HepG2 (cell line): Measurements from ENCODE around the gene SUPT6H. TPM values are rescaled to one million over a fixed set of nuclear protein-coding genes. Genes with fewer than 3 reads are reported as not detected.

Source experiments
- CERS6 ChIP-seq: sonication (generic); formaldehyde crosslinking; IDR thresholded peaks from 2 replicates; pipeline ENCODE4 v1.5.0; 2020; ENCODE audit warnings: missing genetic modification reagents
- CHD4 ChIP-seq: fragments of 200-600 bp; sonication (generic); IDR thresholded peaks from 2 replicates; pipeline ENCODE4 v1.7.0; 2017; ENCODE audit warnings: mild to moderate bottlenecking, low read length, borderline replicate concordance
- FIP1L1 ChIP-seq: fragments of 200-400 bp; formaldehyde crosslinking; IDR thresholded peaks from 2 replicates; pipeline ENCODE4 v1.6.1; 2018; ENCODE audit warnings: low read depth, mild to moderate bottlenecking, low read length, moderate library complexity, borderline replicate concordance; ENCODE audit not compliant: insufficient read depth
- KAT7 ChIP-seq: IDR thresholded peaks from 2 replicates; pipeline ENCODE4 v1.6.1; 2018; ENCODE audit warnings: borderline replicate concordance, missing compliant biosample characterization
- KDM2A ChIP-seq: sonication (generic); formaldehyde crosslinking; IDR thresholded peaks from 2 replicates; pipeline ENCODE4 v1.4.0; 2020; ENCODE audit warnings: low read depth, missing genetic modification reagents, borderline replicate concordance
- MXD3 ChIP-seq: IDR thresholded peaks from 2 replicates; pipeline ENCODE4 v1.6.1; 2016; ENCODE audit warnings: mild to moderate bottlenecking, missing biosample characterization, missing genetic modification reagents
- NFIC ChIP-seq: IDR thresholded peaks from 2 replicates; pipeline ENCODE4 v1.6.1; 2012; ENCODE audit warnings: mild to moderate bottlenecking, low read length, inconsistent platforms
- NR3C1 ChIP-seq: sonication (generic); formaldehyde crosslinking; IDR thresholded peaks from 2 replicates; pipeline ENCODE4 v1.4.0; 2020; ENCODE audit warnings: missing genetic modification reagents
- SP2 ChIP-seq: sonication (generic); formaldehyde crosslinking; IDR thresholded peaks from 2 replicates; pipeline ENCODE4 v1.5.1; 2020; ENCODE audit warnings: mild to moderate bottlenecking, missing genetic modification reagents
- STAT5B ChIP-seq: sonication (generic); formaldehyde crosslinking; IDR thresholded peaks from 2 replicates; pipeline ENCODE4 v1.4.0; 2020; ENCODE audit warnings: missing genetic modification reagents
- TAF1 ChIP-seq: sonication (generic); formaldehyde crosslinking; IDR thresholded peaks from 2 replicates; pipeline ENCODE4 v1.4.0; 2020; ENCODE audit warnings: missing genetic modification reagents
- ZFY ChIP-seq: sonication (generic); formaldehyde crosslinking; IDR thresholded peaks from 2 replicates; pipeline ENCODE4 v1.4.0; 2020; ENCODE audit warnings: missing genetic modification reagents
- ZHX1 ChIP-seq: sonication (generic); formaldehyde crosslinking; IDR thresholded peaks from 2 replicates; pipeline ENCODE4 v1.8.1; 2022; ENCODE audit warnings: low read depth, mild to moderate bottlenecking, missing genetic modification reagents
- ZIK1 ChIP-seq: sonication (generic); formaldehyde crosslinking; IDR thresholded peaks from 2 replicates; pipeline ENCODE4 v1.5.0; 2020; ENCODE audit warnings: mild to moderate bottlenecking, low read depth, missing genetic modification reagents, borderline replicate concordance
- ZKSCAN5 ChIP-seq: sonication (generic); formaldehyde crosslinking; IDR thresholded peaks from 2 replicates; pipeline ENCODE4 v1.5.1; 2020; ENCODE audit warnings: mild to moderate bottlenecking, missing genetic modification reagents
- ZNF362 ChIP-seq: sonication (generic); formaldehyde crosslinking; IDR thresholded peaks from 2 replicates; pipeline ENCODE4 v1.4.0; 2020; ENCODE audit warnings: missing genetic modification reagents, mild to moderate bottlenecking, borderline replicate concordance
- ZNF513 ChIP-seq: sonication (generic); formaldehyde crosslinking; conservative IDR thresholded peaks from 2 replicates; pipeline ENCODE4 v1.5.0; 2020; ENCODE audit warnings: missing genetic modification reagents
- ZNF597 ChIP-seq: sonication (generic); formaldehyde crosslinking; IDR thresholded peaks from 2 replicates; pipeline ENCODE4 v1.5.0; 2020; ENCODE audit warnings: missing genetic modification reagents
- ZNF615 ChIP-seq: sonication (generic); formaldehyde crosslinking; IDR thresholded peaks from 2 replicates; pipeline ENCODE4 v1.5.0; 2020; ENCODE audit warnings: mild to moderate bottlenecking, missing genetic modification reagents, borderline replicate concordance
- ZNF816 ChIP-seq: sonication (generic); formaldehyde crosslinking; IDR thresholded peaks from 2 replicates; pipeline ENCODE4 v1.8.0; 2022; ENCODE audit warnings: missing genetic modification reagents, mild to moderate bottlenecking, borderline replicate concordance
- ZNF839 ChIP-seq: sonication (generic); formaldehyde crosslinking; IDR thresholded peaks from 2 replicates; pipeline ENCODE4 v1.4.0; 2020; ENCODE audit warnings: missing genetic modification reagents, mild to moderate bottlenecking, borderline replicate concordance
- polyA plus RNA-seq, 8 experiments: library from polyadenylated mRNA; depleted of rRNA in 3 of 8; stranded (reverse) in 7 of 8; unstranded in 1 of 8; fragments of >200 nt; fragmentation: Illumina TruSeq in 4 of 8; extraction: Trizol in 4 of 8; gene quantifications; 2 replicates each; pipeline versions ENCODE4 v1.2.1 to v1.2.3, GENCODE V29; 2011 to 2016; ENCODE audit warnings: low read depth in 4 of 8, missing spikeins in 1 of 8, mixed read lengths in 1 of 8; ENCODE audit not compliant: insufficient read depth in 1 of 8
- total RNA-seq, 5 experiments: library from RNA; depleted of rRNA; stranded (reverse); fragments of >200 nt; fragmentation: Illumina TruSeq; extraction: Trizol; gene quantifications; 2 replicates each; pipeline ENCODE4 v1.2.3, GENCODE V29; 2016; ENCODE audit warnings: low read depth in 1 of 5

SUPT6H gene
- total and polyA plus RNA-seq, 2 of the 13 experiments (the other 11 are each of a cell fraction or from before 2014, with no cell fraction given): 32.7 to 39.9 TPM

- TF ChIP-seq ZNF839 (CRISPR knock-in tag): peak; percentile 49; the same call in 1 of the 2 replicates
- TF ChIP-seq ZFY (CRISPR knock-in tag): peak; percentile 83
- TF ChIP-seq TAF1 (CRISPR knock-in tag): peak; percentile 75
- no peak for TF ChIP-seq CHD4
- no peak for TF ChIP-seq ZHX1
- no peak for TF ChIP-seq ZNF615 (CRISPR knock-in tag)
- TF ChIP-seq NFIC: no peak
- TF ChIP-seq CERS6 (CRISPR knock-in tag): no peak
- peak; percentile 87 for TF ChIP-seq SP2 (CRISPR knock-in tag)
- TF ChIP-seq ZNF597 (CRISPR knock-in tag): no peak
- TF ChIP-seq ZNF513 (CRISPR knock-in tag): no peak
- TF ChIP-seq MXD3 (CRISPR knock-in tag): no peak; the same call in 1 of the 2 replicates
- TF ChIP-seq KDM2A: peak; percentile 98
- no peak for TF ChIP-seq STAT5B (CRISPR knock-in tag)
- no peak; the same call in 1 of the 2 replicates for TF ChIP-seq KAT7 (CRISPR knock-in tag)
- no peak for TF ChIP-seq NR3C1 (CRISPR knock-in tag)
- peak; percentile 75; the same call in 1 of the 2 replicates for TF ChIP-seq ZIK1 (CRISPR knock-in tag)
- TF ChIP-seq FIP1L1: no peak
- no peak; the same call in 1 of the 2 replicates for TF ChIP-seq ZNF362 (CRISPR knock-in tag)
- TF ChIP-seq ZKSCAN5: no peak
- TF ChIP-seq ZNF816 (CRISPR knock-in tag): peak; percentile 83; the same call in 1 of the 2 replicates
These were observed 17.0 kb upstream of the SUPT6H start, which contains the start of gene BLTP2 (continued) for GRCh38 chr17:28644787-28645575.
